Stomach (tissue), 4 donors: ENCODE data around the gene PHF2.

Experiments
- CTCF ChIP-seq, 7 experiments: fragments of 450-650 bp in 4 of 7; fragments of 200-600 bp in 3 of 7; sonication (generic) in 3 of 7; IDR thresholded peaks; one replicate each; pipeline ENCODE4 v1.5.1; 2016 to 2019; ENCODE audit warnings: antibody characterized with exemption in 7 of 7, control low read depth in 2 of 7, mild to moderate bottlenecking in 1 of 7
- EP300 ChIP-seq: sonication (generic); formaldehyde crosslinking; IDR thresholded peaks from one replicate; pipeline ENCODE4 v1.6.1; 2017; ENCODE audit warnings: antibody characterized with exemption

- TF ChIP-seq CTCF (IDR thresholded peaks at IDR 0.05) (no peak), EP300 (no peak)
These were observed 54.5 kb downstream of the PHF2 start for GRCh38 chr9:93630806-93631411.
